Tibial nerve (tissue), 3 donors: ENCODE results near the gene SHLD1.

Experiments used
- CTCF ChIP-seq, 5 experiments: fragments of 200-600 bp in 3 of 5; fragments of 450-650 bp in 2 of 5; sonication (generic) in 3 of 5; IDR thresholded peaks; one replicate each; pipeline ENCODE4 v1.5.1; 2016 to 2019; ENCODE audit warnings: antibody characterized with exemption in 5 of 5, mild to moderate bottlenecking in 3 of 5, moderate library complexity in 2 of 5
- POLR2A ChIP-seq, 2 donors: fragments of 450-650 bp; IDR thresholded peaks; one replicate each; pipeline ENCODE4 v1.6.1; 2017; ENCODE audit warnings: antibody characterized with exemption in 2 of 2, mild to moderate bottlenecking in 2 of 2, moderate library complexity in 2 of 2

GRCh38 chr20:5716953-5717352, 33.2 kb upstream of the SHLD1 start:
- no peak for TF ChIP-seq POLR2A (IDR thresholded peaks at IDR 0.05)
- TF ChIP-seq CTCF (IDR thresholded peaks at IDR 0.05) = no peak
